ENCODE measurements around the gene UTS2B. TPM values are rescaled to one million over a fixed set of nuclear protein-coding genes. Genes with fewer than 3 reads are reported as not detected.

Gene UTS2B
- total and polyA plus RNA-seq, 2 experiments from 2014 or later: 0.21 TPM; not detected in 1

GRCh38 chr3:191347228-191347627 lies 16.9 kb upstream of the UTS2B start:
- Mint-ChIP-seq H3K27me3 (ENCODE audit: insufficient read depth, low read depth, poor library complexity) (no peaks in the 10 kb centered on the region), H3K4me3 (no peak overlapping the region), H3K36me3 (ENCODE audit: low read depth) (no peaks in the 10 kb centered on the region), H3K27ac (no peak overlapping the region), H3K9me3 (no peaks in the 10 kb centered on the region), H3K4me1 (peaks cover 47% of the 10 kb centered on the region)
- Histone ChIP-seq H3K4me3 (no peak overlapping the region), H2AFZ (no peak overlapping the region), H4K20me1 (replicated peaks; ENCODE audit: insufficient read depth) (no peaks in the 10 kb centered on the region), H3K27ac (ENCODE audit: low read depth) (no peak overlapping the region), H3K4me2 (no peak overlapping the region), H3K9me2 (ENCODE audit: insufficient read depth) (0 out of 2 replicates have a peak, but pooled peaks cover 3% of the 10 kb centered on the region), H3K79me2 (replicated peaks; ENCODE audit: insufficient read depth) (peaks cover 25% of the 10 kb centered on the region), H3K4me1 (ENCODE audit: insufficient read depth) (peaks cover 22% of the 10 kb centered on the region), H3F3A (replicated peaks; ENCODE audit: low read depth) (no peaks in the 10 kb centered on the region), H3K27me3 (ENCODE audit: insufficient read depth) (no peaks in the 10 kb centered on the region), H3K36me3 (ENCODE audit: insufficient read depth) (no peaks in the 10 kb centered on the region)
- DNase-seq (ENCODE audit: low spot score): no peak
- no peak for TF ChIP-seq CREB1 (CRISPR knock-in tag; IDR thresholded peaks at IDR 0.05; ENCODE audit: low read depth)
- TF ChIP-seq ZNF114 (CRISPR knock-in tag; IDR thresholded peaks at IDR 0.05): no peak
- no peak for TF ChIP-seq ZNF462 (CRISPR knock-in tag; IDR thresholded peaks at IDR 0.05)
- no peak for TF ChIP-seq POLR2AphosphoS5 (IDR thresholded peaks at IDR 0.05; ENCODE audit: low read depth)
- TF ChIP-seq JUNB (IDR thresholded peaks at IDR 0.05; ENCODE audit: unreplicated experiment): no peak
- no peak for TF ChIP-seq EZH2phosphoT487 (IDR thresholded peaks at IDR 0.05; ENCODE audit: unreplicated experiment)
- no peak for TF ChIP-seq EZH2 (IDR thresholded peaks at IDR 0.05; ENCODE audit: low read depth, unreplicated experiment)
- TF ChIP-seq REST (IDR thresholded peaks at IDR 0.05; ENCODE audit: unreplicated experiment): no peak
- TF ChIP-seq ZNF331 (CRISPR knock-in tag; IDR thresholded peaks at IDR 0.05; ENCODE audit: low read depth): no peak
- TF ChIP-seq NANOG (IDR thresholded peaks at IDR 0.05; ENCODE audit: borderline replicate concordance): no peak
- no peak for TF ChIP-seq ETS1 (IDR thresholded peaks at IDR 0.05)
- TF ChIP-seq CTCF (conservative IDR thresholded peaks at IDR 0.05; ENCODE audit: low read depth in 2 of 2): no peak
- no peak for TF ChIP-seq STAT1 (IDR thresholded peaks at IDR 0.05; ENCODE audit: unreplicated experiment)
- no peak for ATAC-seq

Measured in GM23338 (cell line).